Parathyroid adenoma (tissue), 2 donors: ENCODE results near the gene APLP2.

Experiments
- H2AFZ ChIP-seq: fragments of 300-600 bp; sonication (generic); one replicate; pipeline ENCODE4 v1.7.0; 2017; ENCODE audit warnings: antibody characterized with exemption, mild to moderate bottlenecking
- H3K27ac ChIP-seq: fragments of 300-600 bp; sonication (generic); one replicate; pipeline ENCODE4 v1.7.0; 2017
- H3K27me3 ChIP-seq: fragments of 300-600 bp; sonication (generic); one replicate; pipeline ENCODE4 v1.7.0; 2017; ENCODE audit warnings: low read length; ENCODE audit not compliant: control insufficient read depth, insufficient read depth
- H3K36me3 ChIP-seq: fragments of 300-600 bp; sonication (generic); one replicate; pipeline ENCODE4 v1.7.0; 2017; ENCODE audit warnings: low read length; ENCODE audit not compliant: control insufficient read depth, insufficient read depth
- H3K4me1 ChIP-seq: fragments of 300-600 bp; sonication (generic); one replicate; pipeline ENCODE4 v1.7.0; 2017; ENCODE audit warnings: control low read depth
- H3K4me2 ChIP-seq: fragments of 300-600 bp; sonication (generic); one replicate; pipeline ENCODE4 v1.7.0; 2017; ENCODE audit warnings: low read length
- H3K4me3 ChIP-seq: fragments of 300-600 bp; sonication (generic); one replicate; pipeline ENCODE4 v1.7.0; 2017; ENCODE audit warnings: low read depth, low read length
- H3K79me2 ChIP-seq: fragments of 300-600 bp; sonication (generic); one replicate; pipeline ENCODE4 v1.7.0; 2017; ENCODE audit warnings: control low read depth
- H3K9ac ChIP-seq: fragments of 300-600 bp; sonication (generic); one replicate; pipeline ENCODE4 v1.7.0; 2017; ENCODE audit warnings: mild to moderate bottlenecking
- H3K9me3 ChIP-seq: fragments of 300-600 bp; sonication (generic); one replicate; pipeline ENCODE4 v1.7.0; 2017; ENCODE audit warnings: low read length; ENCODE audit not compliant: control insufficient read depth
- TF ChIP-seq, protein P1 (sequence below): fragments of 300-600 bp; sonication (generic); IDR thresholded peaks from one replicate; pipeline ENCODE4 v1.7.0; 2017; ENCODE audit warnings: antibody characterized with exemption, mild to moderate bottlenecking
- donor health status: primary hyperparathyroidism.

APLP2 gene

DNA sequence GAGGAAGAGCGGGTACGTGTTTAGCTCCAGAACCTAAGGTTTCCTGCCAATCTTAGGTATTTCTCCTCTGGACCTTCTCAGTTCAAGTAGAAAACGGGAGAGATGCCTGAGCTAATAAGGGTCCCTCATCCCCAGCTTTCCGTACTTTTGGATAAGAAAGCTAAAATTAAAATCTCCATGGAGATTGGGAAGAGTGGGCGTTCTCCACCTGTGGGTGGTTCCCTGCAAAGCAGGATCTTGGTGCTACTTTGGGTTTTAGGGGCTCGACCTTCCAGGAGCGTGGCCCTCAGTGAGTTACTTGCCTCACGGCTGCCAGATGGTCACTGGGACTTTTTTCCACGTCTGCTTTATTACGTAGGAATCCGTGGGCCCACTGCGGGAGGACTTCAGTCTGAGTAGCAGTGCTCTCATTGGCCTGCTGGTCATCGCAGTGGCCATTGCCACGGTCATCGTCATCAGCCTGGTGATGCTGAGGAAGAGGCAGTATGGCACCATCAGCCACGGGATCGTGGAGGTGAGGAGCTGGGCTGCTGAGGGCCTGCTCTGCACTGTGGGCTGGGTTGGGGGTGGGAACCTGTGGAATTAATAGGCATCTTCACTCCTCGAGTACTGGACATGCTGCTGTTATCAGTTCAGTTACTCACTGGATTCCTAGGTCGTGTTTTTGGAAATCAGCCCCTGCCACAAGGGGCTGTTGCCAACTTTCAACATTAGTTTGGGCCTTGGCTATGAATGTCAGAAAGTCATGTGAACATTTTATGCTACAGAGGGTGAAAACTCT is 72.1 kb downstream of the APLP2 start:
- TF ChIP-seq, protein P1, sequence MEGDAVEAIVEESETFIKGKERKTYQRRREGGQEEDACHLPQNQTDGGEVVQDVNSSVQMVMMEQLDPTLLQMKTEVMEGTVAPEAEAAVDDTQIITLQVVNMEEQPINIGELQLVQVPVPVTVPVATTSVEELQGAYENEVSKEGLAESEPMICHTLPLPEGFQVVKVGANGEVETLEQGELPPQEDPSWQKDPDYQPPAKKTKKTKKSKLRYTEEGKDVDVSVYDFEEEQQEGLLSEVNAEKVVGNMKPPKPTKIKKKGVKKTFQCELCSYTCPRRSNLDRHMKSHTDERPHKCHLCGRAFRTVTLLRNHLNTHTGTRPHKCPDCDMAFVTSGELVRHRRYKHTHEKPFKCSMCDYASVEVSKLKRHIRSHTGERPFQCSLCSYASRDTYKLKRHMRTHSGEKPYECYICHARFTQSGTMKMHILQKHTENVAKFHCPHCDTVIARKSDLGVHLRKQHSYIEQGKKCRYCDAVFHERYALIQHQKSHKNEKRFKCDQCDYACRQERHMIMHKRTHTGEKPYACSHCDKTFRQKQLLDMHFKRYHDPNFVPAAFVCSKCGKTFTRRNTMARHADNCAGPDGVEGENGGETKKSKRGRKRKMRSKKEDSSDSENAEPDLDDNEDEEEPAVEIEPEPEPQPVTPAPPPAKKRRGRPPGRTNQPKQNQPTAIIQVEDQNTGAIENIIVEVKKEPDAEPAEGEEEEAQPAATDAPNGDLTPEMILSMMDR = no peak
- no peaks in the 10 kb centered on the region for H3K79me2 ChIP-seq
- H3K4me1 ChIP-seq = no peaks in the 10 kb centered on the region
- H3K4me2 ChIP-seq = no peak overlapping the region
- H3K36me3 ChIP-seq = no peaks in the 10 kb centered on the region
- no peak overlapping the region for H3K4me3 ChIP-seq
- no peaks in the 10 kb centered on the region for H3K27me3 ChIP-seq
- no peak overlapping the region for H3K27ac ChIP-seq
- H2AFZ ChIP-seq = no peak overlapping the region
- no peak overlapping the region for H3K9ac ChIP-seq
- H3K9me3 ChIP-seq = no peaks in the 10 kb centered on the region

DNA sequence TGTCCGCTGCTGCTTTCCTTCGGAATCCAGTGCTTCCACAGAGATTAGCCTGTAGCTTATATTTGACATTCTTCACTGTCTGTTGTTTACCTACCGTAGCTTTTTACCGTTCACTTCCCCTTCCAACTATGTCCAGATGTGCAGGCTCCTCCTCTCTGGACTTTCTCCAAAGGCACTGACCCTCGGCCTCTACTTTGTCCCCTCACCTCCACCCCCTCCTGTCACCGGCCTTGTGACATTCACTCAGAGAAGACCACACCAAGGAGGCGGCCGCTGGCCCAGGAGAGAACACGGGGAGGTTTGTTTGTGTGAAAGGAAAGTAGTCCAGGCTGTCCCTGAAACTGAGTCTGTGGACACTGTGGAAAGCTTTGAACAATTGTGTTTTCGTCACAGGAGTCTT is 74.4 kb downstream of the APLP2 start:
- Histone ChIP-seq H3K27me3 (no peaks in the 10 kb centered on the region), H3K4me2 (no peak overlapping the region), H3K9ac (no peak overlapping the region), H2AFZ (no peak overlapping the region), H3K4me1 (no peaks in the 10 kb centered on the region), H3K79me2 (no peaks in the 10 kb centered on the region), H3K27ac (no peak overlapping the region), H3K9me3 (no peaks in the 10 kb centered on the region), H3K36me3 (no peaks in the 10 kb centered on the region), H3K4me3 (no peak overlapping the region)
- TF ChIP-seq, protein P1 = no peak

DNA sequence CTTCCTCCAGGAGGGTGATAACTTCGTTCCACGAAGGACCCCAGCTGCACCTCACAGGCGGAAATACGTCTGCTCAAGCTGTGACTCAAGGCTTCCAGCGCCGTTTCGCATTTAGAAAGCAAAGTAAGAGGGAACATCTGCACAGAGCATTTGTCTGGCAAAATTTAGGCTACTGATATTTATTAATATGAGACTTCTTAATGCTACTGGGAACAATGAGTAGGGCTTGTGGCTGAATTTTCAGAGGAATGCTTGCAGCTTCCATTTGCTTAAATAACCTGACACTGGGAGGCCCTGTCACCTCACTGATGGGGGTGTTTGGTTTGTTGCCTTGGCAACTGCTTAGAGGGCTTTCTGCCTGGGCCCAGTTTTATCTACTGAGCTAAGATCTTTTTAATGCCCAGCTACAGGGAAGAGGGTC is 75.2 kb downstream of the APLP2 start:
- Histone ChIP-seq H3K9ac (no peak overlapping the region), H3K27ac (no peak overlapping the region), H3K36me3 (no peaks in the 10 kb centered on the region)

DNA sequence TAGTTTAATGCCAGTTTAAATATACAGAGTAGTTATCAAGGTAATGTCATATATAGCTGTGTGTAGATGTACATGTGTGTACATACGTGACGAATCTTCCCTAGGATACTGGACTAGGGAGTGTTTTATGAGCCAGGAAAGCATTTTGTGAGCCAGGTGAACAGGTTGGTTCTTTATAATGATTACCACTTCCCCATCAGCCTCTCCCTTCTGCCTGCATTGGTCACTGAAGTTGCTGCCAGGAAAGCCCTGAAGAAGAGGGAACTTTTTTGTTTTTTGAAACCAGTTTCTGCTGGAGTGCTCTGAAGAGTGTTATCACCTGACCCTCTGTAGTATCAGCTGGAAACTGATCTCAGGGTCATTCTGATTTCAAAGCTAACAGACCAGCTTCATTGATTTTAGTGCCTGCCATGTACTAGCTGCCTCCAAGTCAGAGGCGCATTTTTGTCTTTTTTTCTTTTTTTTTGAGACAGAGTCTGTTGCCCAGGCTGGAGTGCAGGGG is 75.7 kb downstream of the APLP2 start:
- Histone ChIP-seq H3K9ac (no peak overlapping the region), H3K9me3 (no peaks in the 10 kb centered on the region), H3K4me2 (no peak overlapping the region), H3K27ac (no peak overlapping the region), H3K27me3 (no peaks in the 10 kb centered on the region), H3K79me2 (no peaks in the 10 kb centered on the region), H2AFZ (no peak overlapping the region), H3K4me1 (no peaks in the 10 kb centered on the region), H3K36me3 (no peaks in the 10 kb centered on the region), H3K4me3 (no peak overlapping the region)
- TF ChIP-seq, protein P1 = no peak

More for the DNA sequence above, 75.2 kb downstream of the APLP2 start:
- Histone ChIP-seq H3K4me2 (no peak overlapping the region), H3K79me2 (no peaks in the 10 kb centered on the region), H3K4me3 (no peak overlapping the region), H3K27me3 (no peaks in the 10 kb centered on the region), H3K4me1 (no peaks in the 10 kb centered on the region), H3K9me3 (no peaks in the 10 kb centered on the region), H2AFZ (no peak overlapping the region)
- TF ChIP-seq, protein P1 = no peak
